PFSK-1 (cell line): Measurements from ENCODE around the gene TMEM198.

ENCODE experiments used
- POLR2AphosphoS5 ChIP-seq: IDR thresholded peaks from 2 replicates; pipeline ENCODE4 v1.6.1; 2012; ENCODE audit warnings: low read depth, mild to moderate bottlenecking, control low read depth, low read length, moderate library complexity
- REST ChIP-seq, 2 experiments: IDR thresholded peaks; 2 replicates each; pipeline versions ENCODE4 v1.6.1 to v1.8.0; 2011 to 2012; ENCODE audit warnings: low read depth in 2 of 2, low read length in 2 of 2, control low read depth in 1 of 2, inconsistent platforms in 1 of 2, mild to moderate bottlenecking in 1 of 2, moderate library complexity in 1 of 2; ENCODE audit not compliant: insufficient read depth in 1 of 2
- TAF1 ChIP-seq: IDR thresholded peaks from 2 replicates; pipeline ENCODE4 v1.6.1; 2012; ENCODE audit warnings: low read length, control low read depth, borderline replicate concordance; ENCODE audit not compliant: insufficient read depth

GRCh38 chr2:219510512-219511135, 33.2 kb upstream of the TMEM198 start:
- TF ChIP-seq REST (IDR thresholded peaks at IDR 0.05; ENCODE audit: insufficient read depth in 1 of 2, low read depth in 2 of 2, low read length in 2 of 2): no peak
- no peak for TF ChIP-seq POLR2AphosphoS5
- TF ChIP-seq TAF1: no peak
